GM19043 (cell line): ENCODE measurements around the gene AP1S3.
"Not testable (repeated sequence)": the region's sequence is repeated elsewhere in the genome, so short reads cannot be mapped to it uniquely, and the experiment has no call there.

ENCODE experiments used
- ATAC-seq: cut with Tn5 transposase; IDR thresholded peaks from one replicate; pipeline ENCODE4 v1.9.1; 2021; ENCODE audit warnings: low read depth; ENCODE audit not compliant: unreplicated experiment

Gene AP1S3

GRCh38 chr2:223854741-223855140, 17.4 kb upstream of the AP1S3 start:
- ATAC-seq = peak; percentile 46

GRCh38 chr2:223853425-223853837, 16.0 kb upstream of the AP1S3 start:
- no peak for ATAC-seq

- ATAC-seq = no peak
Observed at GRCh38 chr2:223852281-223852795, 15.0 kb upstream of the AP1S3 start.

GRCh38 chr2:223847410-223847809, 10.0 kb upstream of the AP1S3 start:
- no peak for ATAC-seq

GRCh38 chr2:223846515-223846914, 9.1 kb upstream of the AP1S3 start:
- ATAC-seq = no peak

- no peak for ATAC-seq
Observed at GRCh38 chr2:223841436-223842190, 4.2 kb upstream of the AP1S3 start.

- peak; percentile 59 for ATAC-seq
Observed at GRCh38 chr2:223835701-223836532, 1.5 kb downstream of the AP1S3 start.

- no peak for ATAC-seq
Observed at GRCh38 chr2:223834431-223834830, 3.0 kb downstream of the AP1S3 start.

GRCh38 chr2:223832241-223832903, 5.0 kb downstream of the AP1S3 start:
- no peak for ATAC-seq

GRCh38 chr2:223829128-223829527, 8.3 kb downstream of the AP1S3 start:
- no peak for ATAC-seq

GRCh38 chr2:223828314-223828713, 9.1 kb downstream of the AP1S3 start:
- ATAC-seq = no peak

GRCh38 chr2:223826995-223827394, 10.4 kb downstream of the AP1S3 start:
- no peak for ATAC-seq

GRCh38 chr2:223824301-223824700, 13.1 kb downstream of the AP1S3 start:
- ATAC-seq = no peak

- ATAC-seq = peak; percentile 58
Observed at GRCh38 chr2:223822818-223823217, 14.6 kb downstream of the AP1S3 start.

- ATAC-seq = no peak
Observed at GRCh38 chr2:223820549-223820948, 16.8 kb downstream of the AP1S3 start.

GRCh38 chr2:223819891-223820290, 17.5 kb downstream of the AP1S3 start:
- ATAC-seq = no peak

GRCh38 chr2:223815884-223816570, 21.4 kb downstream of the AP1S3 start:
- no peak for ATAC-seq

GRCh38 chr2:223815186-223815883, 22.0 kb downstream of the AP1S3 start:
- no peak for ATAC-seq

- ATAC-seq = not testable (repeated sequence)
Observed at GRCh38 chr2:223814764-223815163, 22.6 kb downstream of the AP1S3 start.

- ATAC-seq = no peak
Observed at GRCh38 chr2:223813329-223813728, 24.1 kb downstream of the AP1S3 start.
